ENCODE data around the gene PARG. TPM values are rescaled to one million over a fixed set of nuclear protein-coding genes. Genes with fewer than 3 reads are reported as not detected.
A peak's percentile ranks its signal among the peaks of the same experiment; 100 is the strongest.
"Not testable (repeated sequence)": the region's sequence is repeated elsewhere in the genome, so short reads cannot be mapped to it uniquely, and the experiment has no call there.

Gene PARG
- total RNA-seq, 1 experiment from 2014 or later = 47.6 TPM

DNA sequence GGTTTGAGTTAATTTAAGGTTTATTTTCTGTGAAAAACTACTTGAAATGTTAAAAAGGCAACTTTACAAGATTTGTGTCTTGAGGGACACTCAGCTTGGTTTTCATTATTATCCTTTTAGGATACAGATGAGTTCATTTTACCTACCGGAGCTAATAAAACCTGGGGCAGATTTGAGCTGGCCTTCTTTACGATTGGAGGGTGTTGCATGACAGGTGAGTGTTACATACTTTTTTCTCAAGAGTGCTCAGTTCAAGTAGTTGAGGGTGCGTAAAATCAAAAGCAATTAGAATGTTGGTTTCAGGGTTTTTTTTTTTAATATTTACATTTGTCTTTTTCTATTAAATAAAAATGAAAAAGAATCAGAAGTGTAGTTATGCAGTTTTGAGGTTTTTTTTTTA lies 10.2 kb upstream of the PARG start:
- not testable (repeated sequence) for H3K4me2 ChIP-seq (ENCODE audit: low read depth, low read length, poor library complexity, severe bottlenecking); H4K20me1 ChIP-seq (ENCODE audit: insufficient read depth, low read depth, low read length); H3K4me3 ChIP-seq (ENCODE audit: low read length); H2AFZ ChIP-seq (ENCODE audit: low read length); H3K27ac ChIP-seq (ENCODE audit: low read length); H3K9ac ChIP-seq (ENCODE audit: low read length); H3K36me3 ChIP-seq (ENCODE audit: insufficient read depth, low read length); H3K27me3 ChIP-seq (ENCODE audit: low read length); H3K9me3 ChIP-seq (ENCODE audit: low read length); H3K9me2 ChIP-seq (replicated peaks; ENCODE audit: insufficient read depth, low read length); H3K4me1 ChIP-seq (ENCODE audit: low read length); DNase-seq
- H3K79me2 ChIP-seq (ENCODE audit: low read length) = peaks cover 32% of the 10 kb centered on the region

- DNase-seq; H2AFZ ChIP-seq (ENCODE audit: low read length); H3K27ac ChIP-seq (ENCODE audit: low read length); H3K9me3 ChIP-seq (ENCODE audit: low read length); H3K27me3 ChIP-seq (ENCODE audit: low read length); H3K4me3 ChIP-seq (ENCODE audit: low read length); H3K9me2 ChIP-seq (replicated peaks; ENCODE audit: insufficient read depth, low read length); H4K20me1 ChIP-seq (ENCODE audit: insufficient read depth, low read depth, low read length); H3K4me2 ChIP-seq (ENCODE audit: low read depth, low read length, poor library complexity, severe bottlenecking); H3K4me1 ChIP-seq (ENCODE audit: low read length); H3K36me3 ChIP-seq (ENCODE audit: insufficient read depth, low read length); H3K9ac ChIP-seq (ENCODE audit: low read length): not testable (repeated sequence)
- peaks cover 34% of the 10 kb centered on the region for H3K79me2 ChIP-seq (ENCODE audit: low read length)
Measured at GRCh38 chr10:49948737-49949136, 6.9 kb upstream of the PARG start.

GRCh38 chr10:49948142-49948541 lies 6.3 kb upstream of the PARG start:
- peaks cover 40% of the 10 kb centered on the region for H3K79me2 ChIP-seq (ENCODE audit: low read length)
- not testable (repeated sequence) for H3K4me1 ChIP-seq (ENCODE audit: low read length); DNase-seq; H3K4me3 ChIP-seq (ENCODE audit: low read length); H3K9me3 ChIP-seq (ENCODE audit: low read length); H3K4me2 ChIP-seq (ENCODE audit: low read depth, low read length, poor library complexity, severe bottlenecking); H3K27me3 ChIP-seq (ENCODE audit: low read length); H4K20me1 ChIP-seq (ENCODE audit: insufficient read depth, low read depth, low read length); H3K27ac ChIP-seq (ENCODE audit: low read length); H2AFZ ChIP-seq (ENCODE audit: low read length); H3K9me2 ChIP-seq (replicated peaks; ENCODE audit: insufficient read depth, low read length); H3K9ac ChIP-seq (ENCODE audit: low read length)
- H3K36me3 ChIP-seq (ENCODE audit: insufficient read depth, low read length) = peaks cover 10% of the 10 kb centered on the region

DNA sequence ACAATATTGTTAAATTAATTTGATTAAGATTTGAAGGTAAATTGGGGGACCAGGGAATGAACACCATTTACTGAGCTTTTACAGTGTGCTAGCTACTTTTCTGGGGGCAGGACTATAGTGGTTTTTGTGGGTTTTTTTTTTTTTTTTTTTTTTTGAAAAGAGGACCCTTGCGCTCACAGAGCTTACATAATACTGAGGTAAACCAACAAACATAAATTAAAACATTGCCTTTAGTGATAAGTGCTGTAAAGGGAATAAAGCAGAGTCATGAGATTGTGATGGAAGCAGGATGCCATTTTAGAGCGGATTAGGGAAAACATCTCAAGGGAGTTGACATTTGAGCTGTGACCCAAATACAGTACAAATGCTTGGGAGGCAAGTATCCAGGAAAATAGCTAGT lies 1.8 kb upstream of the PARG start:
- H3K79me2 ChIP-seq (ENCODE audit: low read length) = peaks cover 67% of the 10 kb centered on the region
- not testable (repeated sequence) for H3K9me3 ChIP-seq (ENCODE audit: low read length); H4K20me1 ChIP-seq (ENCODE audit: insufficient read depth, low read depth, low read length); H3K27ac ChIP-seq (ENCODE audit: low read length); H3K27me3 ChIP-seq (ENCODE audit: low read length); H3K4me3 ChIP-seq (ENCODE audit: low read length); DNase-seq; H3K9ac ChIP-seq (ENCODE audit: low read length); H2AFZ ChIP-seq (ENCODE audit: low read length); H3K9me2 ChIP-seq (replicated peaks; ENCODE audit: insufficient read depth, low read length)
- peaks cover 10% of the 10 kb centered on the region for H3K36me3 ChIP-seq (ENCODE audit: insufficient read depth, low read length)
- peak overlapping the region; percentile 72 for H3K4me2 ChIP-seq (ENCODE audit: low read depth, low read length, poor library complexity, severe bottlenecking)
- peaks cover 22% of the 10 kb centered on the region for H3K4me1 ChIP-seq (ENCODE audit: low read length)

DNA sequence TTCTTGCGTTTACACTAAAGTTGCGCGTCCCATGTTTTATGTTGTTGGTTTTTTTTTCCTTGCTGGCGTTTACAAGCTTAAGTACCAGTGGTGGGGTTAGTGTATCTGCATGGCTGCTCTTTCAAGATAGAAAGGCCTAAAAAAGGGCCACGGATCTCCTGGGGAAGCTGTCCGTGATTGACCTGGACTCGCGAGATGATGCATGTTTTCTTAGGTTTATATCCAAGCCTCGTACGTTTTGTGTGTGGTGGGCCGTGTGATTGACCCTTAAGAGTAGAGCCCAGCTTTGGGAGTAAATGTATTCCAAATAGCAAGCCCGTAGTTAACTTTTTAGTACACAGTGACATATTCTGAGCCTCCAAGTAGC lies 495 bp upstream of the PARG start:
- DNase-seq; H2AFZ ChIP-seq (ENCODE audit: low read length); H3K27me3 ChIP-seq (ENCODE audit: low read length); H3K9me2 ChIP-seq (replicated peaks; ENCODE audit: insufficient read depth, low read length); H3K9me3 ChIP-seq (ENCODE audit: low read length); H4K20me1 ChIP-seq (ENCODE audit: insufficient read depth, low read depth, low read length): not testable (repeated sequence)
- H3K9ac ChIP-seq (ENCODE audit: low read length) = peak overlapping the region; percentile 70
- H3K4me1 ChIP-seq (ENCODE audit: low read length) = peaks cover 22% of the 10 kb centered on the region
- H3K36me3 ChIP-seq (ENCODE audit: insufficient read depth, low read length) = peaks cover 10% of the 10 kb centered on the region
- H3K4me3 ChIP-seq (ENCODE audit: low read length) = peak overlapping the region; percentile 90
- peak overlapping the region; percentile 72 for H3K4me2 ChIP-seq (ENCODE audit: low read depth, low read length, poor library complexity, severe bottlenecking)
- H3K27ac ChIP-seq (ENCODE audit: low read length) = peak overlapping the region; percentile 43; the same call in 1 of the 2 replicates
- H3K79me2 ChIP-seq (ENCODE audit: low read length) = peaks cover 73% of the 10 kb centered on the region

- not testable (repeated sequence) for H2AFZ ChIP-seq (ENCODE audit: low read length); H3K27ac ChIP-seq (ENCODE audit: low read length); H3K4me2 ChIP-seq (ENCODE audit: low read depth, low read length, poor library complexity, severe bottlenecking); H3K4me1 ChIP-seq (ENCODE audit: low read length); H3K4me3 ChIP-seq (ENCODE audit: low read length); H3K9ac ChIP-seq (ENCODE audit: low read length); H3K27me3 ChIP-seq (ENCODE audit: low read length); H3K36me3 ChIP-seq (ENCODE audit: insufficient read depth, low read length); H4K20me1 ChIP-seq (ENCODE audit: insufficient read depth, low read depth, low read length); H3K9me2 ChIP-seq (replicated peaks; ENCODE audit: insufficient read depth, low read length); DNase-seq; H3K9me3 ChIP-seq (ENCODE audit: low read length)
- H3K79me2 ChIP-seq (ENCODE audit: low read length) = peaks cover 27% of the 10 kb centered on the region
Measured at GRCh38 chr10:49931959-49932728, 9.7 kb downstream of the PARG start.

- peaks cover 19% of the 10 kb centered on the region for H3K79me2 ChIP-seq (ENCODE audit: low read length)
- H4K20me1 ChIP-seq (ENCODE audit: insufficient read depth, low read depth, low read length); H2AFZ ChIP-seq (ENCODE audit: low read length); H3K4me1 ChIP-seq (ENCODE audit: low read length); DNase-seq; H3K27ac ChIP-seq (ENCODE audit: low read length); H3K36me3 ChIP-seq (ENCODE audit: insufficient read depth, low read length); H3K4me2 ChIP-seq (ENCODE audit: low read depth, low read length, poor library complexity, severe bottlenecking); H3K27me3 ChIP-seq (ENCODE audit: low read length); H3K9me2 ChIP-seq (replicated peaks; ENCODE audit: insufficient read depth, low read length); H3K9me3 ChIP-seq (ENCODE audit: low read length); H3K9ac ChIP-seq (ENCODE audit: low read length); H3K4me3 ChIP-seq (ENCODE audit: low read length): not testable (repeated sequence)
Measured at GRCh38 chr10:49931276-49931675, 10.6 kb downstream of the PARG start.

GRCh38 chr10:49923572-49923971 lies 18.3 kb downstream of the PARG start:
- not testable (repeated sequence) for H3K9ac ChIP-seq (ENCODE audit: low read length); H3K9me3 ChIP-seq (ENCODE audit: low read length); H3K79me2 ChIP-seq (ENCODE audit: low read length); H4K20me1 ChIP-seq (ENCODE audit: insufficient read depth, low read depth, low read length); H3K27ac ChIP-seq (ENCODE audit: low read length); DNase-seq; H3K9me2 ChIP-seq (replicated peaks; ENCODE audit: insufficient read depth, low read length); H3K4me3 ChIP-seq (ENCODE audit: low read length); H2AFZ ChIP-seq (ENCODE audit: low read length); H3K4me1 ChIP-seq (ENCODE audit: low read length); H3K27me3 ChIP-seq (ENCODE audit: low read length); H3K36me3 ChIP-seq (ENCODE audit: insufficient read depth, low read length); H3K4me2 ChIP-seq (ENCODE audit: low read depth, low read length, poor library complexity, severe bottlenecking)

DNA sequence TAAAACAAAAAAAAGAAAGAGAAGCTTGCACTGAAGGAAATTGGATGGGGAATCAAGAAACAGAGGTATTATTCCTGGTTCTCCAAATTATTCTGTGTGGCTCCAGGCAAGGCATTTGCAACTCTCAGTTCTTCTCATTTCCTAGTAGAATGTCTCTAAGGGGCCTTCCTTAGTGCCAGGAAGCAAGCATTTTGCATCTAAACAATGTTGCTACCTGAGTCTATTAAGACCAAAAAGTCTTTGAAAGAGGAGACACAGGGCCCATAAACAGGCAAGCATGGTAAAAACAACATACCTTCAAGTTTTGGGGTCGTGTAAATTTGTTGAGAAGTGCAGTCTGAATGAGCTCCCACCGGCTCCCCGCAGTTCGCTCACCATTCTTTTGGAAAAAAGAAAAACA lies 19.8 kb downstream of the PARG start:
- not testable (repeated sequence) for H3K9ac ChIP-seq (ENCODE audit: low read length); DNase-seq; H4K20me1 ChIP-seq (ENCODE audit: insufficient read depth, low read depth, low read length); H3K4me3 ChIP-seq (ENCODE audit: low read length); H3K27me3 ChIP-seq (ENCODE audit: low read length); H3K9me3 ChIP-seq (ENCODE audit: low read length); H3K9me2 ChIP-seq (replicated peaks; ENCODE audit: insufficient read depth, low read length); H3K4me2 ChIP-seq (ENCODE audit: low read depth, low read length, poor library complexity, severe bottlenecking); H3K27ac ChIP-seq (ENCODE audit: low read length); H2AFZ ChIP-seq (ENCODE audit: low read length); H3K36me3 ChIP-seq (ENCODE audit: insufficient read depth, low read length); H3K79me2 ChIP-seq (ENCODE audit: low read length); H3K4me1 ChIP-seq (ENCODE audit: low read length)
